GM11168 (cell line): ENCODE data around the gene HPCA.

ENCODE experiments used
- in situ Hi-C: fragments of 300-500 bp; cut with MboI; formaldehyde crosslinking; loops from one replicate; pipeline ENCODE4 v1.12.0; 2022; ENCODE audit warnings: low sequenced_read_pairs; ENCODE audit not compliant: unreplicated experiment

The HPCA gene

GRCh38 chr1:32888134-32888533 lies 1.8 kb downstream of the HPCA start:
- in situ Hi-C loops = no loop called here

DNA sequence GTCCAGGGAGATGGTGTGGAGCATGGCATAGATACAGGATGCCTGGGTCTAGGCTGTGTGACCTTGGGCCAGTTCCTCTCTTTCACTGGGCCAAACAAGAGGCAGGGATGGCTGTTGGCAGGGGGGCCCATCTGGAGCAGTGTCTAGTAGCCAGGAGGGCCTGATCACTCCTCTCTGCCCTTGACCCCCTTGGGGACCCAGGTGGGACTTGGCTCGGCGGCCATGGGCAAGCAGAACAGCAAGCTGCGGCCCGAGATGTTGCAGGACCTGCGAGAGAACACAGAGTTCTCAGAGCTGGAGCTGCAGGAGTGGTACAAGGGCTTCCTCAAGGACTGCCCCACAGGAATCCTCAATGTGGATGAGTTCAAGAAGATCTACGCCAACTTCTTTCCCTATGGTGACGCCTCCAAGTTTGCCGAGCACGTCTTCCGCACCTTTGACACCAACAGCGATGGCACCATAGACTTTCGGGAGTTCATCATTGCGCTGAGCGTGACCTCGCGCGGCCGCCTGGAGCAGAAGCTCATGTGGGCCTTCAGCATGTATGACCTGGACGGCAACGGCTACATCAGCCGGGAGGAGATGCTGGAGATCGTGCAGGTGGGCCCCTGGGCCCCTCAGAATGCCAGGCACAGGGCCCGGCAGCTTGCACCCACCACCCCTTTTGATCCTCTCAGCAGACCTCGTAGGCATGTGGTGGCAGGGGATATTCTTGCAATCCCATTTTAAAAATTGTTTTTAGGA lies 2.6 kb downstream of the HPCA start:
- in situ Hi-C loops = no loop called here

- in situ Hi-C loops = no loop called here
These were observed 3.5 kb downstream of the HPCA start for GRCh38 chr1:32889731-32890278.

- in situ Hi-C loops = no loop called here
These were observed 4.4 kb downstream of the HPCA start for GRCh38 chr1:32890516-32891240.

- in situ Hi-C loops = no loop called here
These were observed 4.9 kb downstream of the HPCA start for GRCh38 chr1:32891241-32891570.

GRCh38 chr1:32891630-32892029 lies 5.3 kb downstream of the HPCA start:
- in situ Hi-C loops = no loop called here

DNA sequence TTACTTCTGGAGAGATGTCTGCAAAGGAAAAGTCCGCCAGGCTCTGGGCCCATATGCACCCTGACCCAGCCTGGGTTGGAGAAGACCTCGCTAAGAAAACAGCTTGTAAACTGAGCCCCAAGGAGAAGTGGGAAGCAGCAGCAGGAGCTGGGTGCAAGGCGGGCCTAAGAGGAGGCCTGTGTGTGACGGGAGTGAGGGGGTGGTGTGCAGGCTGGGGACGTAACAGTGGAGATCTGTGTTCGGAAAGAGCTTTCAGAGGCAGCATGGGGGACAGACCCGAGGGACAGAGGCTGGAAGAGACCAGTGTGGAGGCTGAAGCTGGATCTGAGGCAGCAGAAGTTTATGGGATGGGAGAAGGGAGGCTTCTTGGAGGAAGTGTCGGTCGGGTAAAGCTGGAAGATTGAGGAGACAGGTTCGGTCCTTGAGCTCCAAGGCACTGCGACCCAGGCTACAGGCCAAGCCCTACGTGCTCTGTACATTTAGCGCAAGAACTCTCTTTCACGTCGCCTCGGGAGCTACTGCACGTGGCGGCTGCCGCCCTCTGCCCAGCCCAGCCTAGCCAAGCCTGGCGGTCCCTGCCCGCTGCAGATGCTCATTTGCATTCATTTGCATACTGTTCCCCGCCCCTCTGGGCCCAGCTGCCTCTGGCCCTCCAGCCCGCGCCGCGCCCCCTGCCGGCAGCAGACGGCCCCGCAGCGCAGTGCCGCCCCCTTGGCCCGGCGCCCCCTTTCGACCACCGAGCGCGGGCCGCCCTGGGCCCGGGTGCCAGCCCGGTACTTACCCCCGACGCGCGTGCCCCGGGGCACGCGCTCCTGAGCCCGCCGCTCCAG lies 6.3 kb downstream of the HPCA start:
- in situ Hi-C loops = no loop called here

DNA sequence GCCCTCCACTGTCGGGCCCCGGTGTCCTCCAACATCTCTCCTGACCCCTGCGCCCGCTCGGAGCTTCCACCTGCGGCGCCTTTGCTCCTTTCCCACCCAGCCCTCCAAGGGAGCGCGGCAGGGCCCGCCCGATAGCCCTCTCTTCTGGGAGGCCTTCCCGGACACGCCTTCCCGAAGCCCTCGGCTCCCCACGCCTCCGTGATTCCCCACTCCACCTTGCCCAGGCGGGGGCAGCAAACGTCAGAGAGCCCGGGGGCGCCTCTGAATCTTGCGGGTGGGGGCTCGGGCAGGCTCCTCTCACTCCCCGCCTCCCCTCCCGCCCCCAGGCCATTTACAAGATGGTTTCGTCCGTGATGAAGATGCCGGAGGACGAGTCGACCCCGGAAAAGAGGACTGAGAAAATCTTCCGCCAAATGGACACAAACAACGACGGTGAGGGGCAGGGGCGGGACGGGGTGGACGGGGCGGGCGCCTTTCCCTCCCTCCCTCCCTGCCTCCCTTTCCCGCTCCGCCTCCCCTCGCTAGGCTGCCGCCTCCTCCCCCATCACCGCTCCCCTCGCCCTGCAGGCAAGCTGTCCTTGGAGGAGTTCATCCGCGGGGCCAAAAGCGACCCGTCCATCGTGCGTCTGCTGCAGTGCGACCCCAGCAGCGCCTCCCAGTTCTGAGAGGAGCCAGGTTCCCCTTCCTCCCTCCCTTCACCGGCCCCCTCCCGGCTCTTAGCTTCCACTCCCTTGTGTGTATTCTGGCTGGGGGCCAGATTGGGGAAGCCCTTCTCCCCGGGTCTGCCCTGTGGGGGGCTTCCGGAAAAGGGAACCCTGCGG lies 7.1 kb downstream of the HPCA start:
- in situ Hi-C loops = no loop called here

- in situ Hi-C loops = no loop called here
These were observed 7.8 kb downstream of the HPCA start for GRCh38 chr1:32894019-32894600.

DNA sequence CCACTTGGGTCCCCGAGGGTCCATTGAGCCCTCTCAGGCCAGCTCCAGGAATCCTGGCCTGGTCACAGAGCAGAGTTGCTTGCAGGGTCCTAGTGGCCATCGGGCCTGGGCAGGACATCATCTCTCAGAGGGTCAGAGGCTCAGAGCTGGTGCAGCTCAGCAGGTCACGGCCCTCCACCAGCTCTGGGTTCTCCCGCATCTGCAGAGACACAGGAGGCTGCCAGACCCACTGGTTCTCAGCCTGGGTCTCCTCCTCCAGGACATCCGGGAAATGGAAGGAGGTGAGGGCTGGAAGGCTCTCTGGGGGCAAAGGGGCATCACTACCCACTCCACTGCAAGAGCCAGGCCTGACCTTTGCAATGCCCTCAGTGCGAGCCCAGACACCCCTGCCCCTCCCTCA lies 8.4 kb downstream of the HPCA start:
- in situ Hi-C loops = no loop called here

- in situ Hi-C loops = no loop called here
These were observed 9.3 kb downstream of the HPCA start for GRCh38 chr1:32895325-32896215.

DNA sequence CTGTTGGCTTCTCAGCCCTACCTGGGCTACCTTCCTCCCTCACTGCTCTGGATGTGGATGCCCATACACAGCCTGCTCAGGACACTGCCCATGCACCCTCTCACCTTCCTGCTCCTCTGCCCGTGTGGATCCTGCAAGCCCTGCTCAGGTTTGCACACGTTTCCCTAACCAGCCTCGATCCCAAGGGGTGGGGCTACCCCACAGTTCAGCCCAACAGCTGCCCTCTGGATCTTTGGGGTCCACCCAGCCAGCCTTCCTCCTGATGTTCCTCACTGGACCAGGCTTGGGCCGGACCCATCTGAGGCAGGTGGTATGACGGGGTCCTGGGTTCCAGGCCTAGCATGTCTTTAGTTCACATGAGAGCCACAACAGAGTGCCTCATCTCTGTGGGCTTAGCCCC lies 10.2 kb downstream of the HPCA start:
- in situ Hi-C loops = no loop called here

DNA sequence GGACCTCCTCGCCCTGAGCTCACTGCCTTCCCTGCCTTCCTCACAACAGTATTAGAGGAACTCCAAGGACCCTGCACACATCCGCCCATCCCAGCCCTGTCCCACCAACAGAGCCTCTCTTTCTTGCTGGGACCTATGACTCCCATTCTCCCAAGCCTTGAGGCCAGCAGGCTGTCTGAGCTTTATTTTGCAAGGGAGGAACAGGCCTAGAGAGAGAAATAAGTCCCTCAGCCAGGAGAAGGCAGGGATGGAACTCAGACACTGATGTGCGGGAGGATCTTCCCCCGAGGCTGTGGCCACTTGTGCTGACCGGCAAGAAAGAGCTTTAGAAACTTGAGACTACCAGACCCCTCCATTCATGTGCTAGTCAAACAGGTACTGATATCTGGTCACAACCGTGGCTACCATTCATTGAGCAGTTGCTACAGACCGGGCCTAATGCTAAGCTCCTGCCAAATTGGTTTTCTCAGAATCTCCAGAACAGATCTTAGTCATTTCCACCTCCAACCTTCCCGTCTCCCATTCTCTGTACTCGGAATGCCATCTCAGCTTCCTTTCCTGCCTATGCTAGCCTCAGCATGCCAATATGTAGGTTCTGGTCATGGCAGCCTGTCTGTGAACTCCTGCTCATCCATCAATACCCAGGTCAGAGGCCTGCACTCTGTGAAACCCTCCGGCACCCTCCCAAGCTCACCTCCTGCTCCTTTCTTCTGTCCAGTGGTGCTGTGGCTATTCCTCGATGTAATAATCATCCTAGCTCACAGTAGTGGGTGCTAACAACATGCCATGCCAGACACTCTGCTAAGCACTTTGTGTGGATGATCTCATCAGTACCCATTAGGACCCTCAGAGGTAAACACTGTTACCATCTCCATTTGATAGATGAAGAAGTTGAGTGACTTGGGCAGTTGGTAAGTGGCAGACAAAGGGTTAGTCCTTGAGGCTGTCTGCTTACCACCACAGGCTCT lies 11.1 kb downstream of the HPCA start:
- in situ Hi-C loops = no loop called here

GRCh38 chr1:32898056-32898455 lies 11.8 kb downstream of the HPCA start:
- in situ Hi-C loops = no loop called here

GRCh38 chr1:32898958-32899357 lies 12.7 kb downstream of the HPCA start:
- in situ Hi-C loops = no loop called here

DNA sequence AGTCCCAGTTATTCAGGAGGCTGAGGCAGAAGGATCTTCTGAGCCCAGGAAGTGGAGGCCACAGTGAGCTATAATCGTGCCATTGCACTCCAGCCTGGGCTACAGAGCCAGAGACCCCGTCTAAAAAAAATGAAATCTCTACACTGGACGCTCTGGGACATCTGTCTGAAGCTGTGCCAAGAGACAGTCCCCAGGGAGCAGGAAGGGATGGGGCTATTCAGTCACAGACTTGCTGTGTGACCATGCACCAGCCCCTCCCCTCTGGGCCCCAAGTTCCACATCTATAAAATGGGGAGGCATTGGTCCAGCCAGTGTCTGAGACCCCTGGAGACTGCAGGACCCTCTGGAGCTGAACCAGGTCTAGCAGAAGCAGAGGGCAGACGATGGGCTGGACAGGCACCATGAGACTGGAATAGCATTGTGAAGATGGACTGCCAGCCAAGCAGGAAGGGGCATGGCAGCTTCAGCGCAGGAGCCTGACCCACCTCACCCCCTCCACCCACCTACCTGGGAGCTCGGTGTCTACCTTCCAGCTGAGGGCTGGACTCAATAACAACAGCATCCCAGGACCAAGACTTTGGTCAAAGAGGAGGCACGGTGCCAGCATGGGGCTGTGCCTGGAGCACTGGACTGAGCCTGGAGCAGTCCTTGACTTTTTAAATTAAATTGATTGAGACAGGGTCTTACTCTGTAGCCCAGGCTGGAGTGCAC lies 13.4 kb downstream of the HPCA start:
- in situ Hi-C loops = no loop called here

DNA sequence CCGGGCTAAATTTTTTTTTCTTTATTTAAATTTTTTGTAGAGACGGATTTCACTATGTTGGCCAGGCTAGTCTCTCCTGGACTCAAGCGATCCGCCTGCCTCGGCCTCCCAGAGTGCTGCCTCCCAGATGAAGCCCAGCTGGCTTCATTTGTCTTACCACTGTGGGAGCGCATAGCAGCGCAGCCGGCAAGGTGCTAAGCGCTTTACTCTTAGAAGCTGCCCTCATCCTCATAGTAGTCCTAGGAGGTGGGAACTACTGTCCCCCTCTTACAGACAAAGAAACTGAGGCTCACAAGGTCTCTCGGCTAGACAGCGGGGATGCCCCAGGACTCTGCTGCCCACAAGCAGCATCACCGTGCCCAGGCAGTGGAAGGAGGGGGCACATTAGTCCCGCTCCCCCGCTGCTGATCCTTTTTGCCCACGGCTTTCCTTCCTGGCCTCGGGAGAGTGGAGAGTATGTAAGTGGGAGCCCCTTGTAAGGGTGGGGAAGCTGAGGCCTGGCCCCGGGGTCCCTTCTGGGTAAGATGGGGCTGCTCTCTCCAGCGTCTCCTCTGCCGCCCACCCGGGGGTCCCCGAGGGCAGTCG lies 14.2 kb downstream of the HPCA start:
- in situ Hi-C loops = no loop called here
